GM18873 (cell line): ENCODE measurements around the gene PLEKHA5.

Experiments used
- ATAC-seq: cut with Tn5 transposase; IDR thresholded peaks from one replicate; pipeline ENCODE4 v1.9.1; 2021; ENCODE audit warnings: mild to moderate bottlenecking, moderate library complexity, moderate number of reproducible peaks; ENCODE audit not compliant: unreplicated experiment, low FRiP score

Gene PLEKHA5

DNA sequence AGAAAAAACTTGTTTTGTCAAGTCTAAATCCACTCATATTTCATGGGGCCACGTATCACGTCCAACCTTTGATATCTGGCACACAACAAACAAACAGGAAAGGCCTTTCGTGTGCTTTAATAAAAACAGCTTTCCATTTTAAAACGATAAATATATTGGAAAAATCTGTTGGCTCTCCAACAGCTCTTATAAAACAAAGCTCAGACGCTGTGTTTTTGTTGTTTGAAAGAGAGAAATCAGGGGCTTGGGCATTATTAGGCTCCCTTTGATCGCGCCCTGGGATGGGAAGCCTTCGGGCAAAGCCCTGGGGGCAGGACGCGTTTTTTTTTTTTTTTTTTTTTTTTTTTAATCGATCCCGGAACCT, 429 bp upstream of the PLEKHA5 start:
- ATAC-seq: peak; percentile 10

DNA sequence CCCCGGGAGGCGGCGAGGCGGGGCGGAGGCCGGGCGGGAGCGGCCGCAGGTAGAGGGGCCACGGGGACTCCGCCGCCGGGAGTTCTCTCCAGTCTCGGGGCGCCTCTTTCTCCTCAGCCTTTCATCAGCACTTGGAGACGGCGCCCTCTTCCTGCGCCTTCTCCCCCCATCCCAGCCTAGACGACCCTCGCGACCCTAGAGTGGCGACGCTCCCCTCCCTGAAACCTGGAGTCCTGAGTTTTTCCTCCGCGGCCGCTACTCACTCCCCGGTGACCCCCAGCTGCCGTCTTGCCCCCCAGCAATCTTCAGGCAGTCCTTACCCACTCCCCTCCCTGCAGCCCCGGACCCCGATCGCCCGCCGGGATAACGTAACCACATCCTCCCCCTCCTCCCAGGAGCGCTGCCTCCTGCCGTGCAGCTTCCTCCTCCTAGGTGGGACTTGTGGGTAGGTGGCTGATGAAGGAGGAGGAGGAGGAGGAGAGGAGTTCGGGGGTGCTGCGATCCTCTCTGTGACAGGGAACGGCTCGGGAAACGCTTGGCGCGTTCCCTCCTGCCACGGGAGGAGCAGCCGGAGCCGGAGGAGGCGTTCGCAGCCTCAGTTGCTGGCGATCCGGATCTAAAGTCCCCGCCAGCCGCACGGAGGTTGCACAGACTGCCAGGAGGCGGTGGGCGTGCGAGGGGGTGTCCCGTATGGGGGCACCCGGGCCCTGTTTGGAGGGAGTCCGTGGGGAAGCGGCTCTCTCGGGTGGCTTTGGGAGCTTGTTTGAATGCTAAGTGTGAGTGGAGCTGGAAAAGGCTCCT, 891 bp downstream of the PLEKHA5 start:
- ATAC-seq: peak; percentile 10

DNA sequence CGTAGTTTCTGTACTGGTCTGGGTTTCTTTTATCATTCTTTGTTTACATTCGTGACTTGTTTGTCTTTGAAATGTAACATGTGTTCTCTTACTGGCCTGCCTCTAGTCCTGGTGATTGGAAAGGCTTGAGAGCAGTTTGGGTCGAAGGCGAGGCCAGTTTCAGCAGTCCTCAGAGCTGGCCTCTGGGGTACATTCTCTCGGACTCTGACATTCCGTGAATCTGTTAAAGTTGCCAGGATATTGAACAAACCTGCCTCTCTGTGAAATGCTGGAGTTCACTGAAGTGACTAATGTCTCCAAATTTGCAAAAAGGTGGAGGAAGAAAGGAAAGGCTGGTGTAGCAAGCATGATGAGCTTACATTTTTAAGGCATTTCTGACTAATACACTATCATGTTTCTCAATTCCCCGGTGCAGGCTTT, 1.5 kb downstream of the PLEKHA5 start:
- ATAC-seq: no peak

DNA sequence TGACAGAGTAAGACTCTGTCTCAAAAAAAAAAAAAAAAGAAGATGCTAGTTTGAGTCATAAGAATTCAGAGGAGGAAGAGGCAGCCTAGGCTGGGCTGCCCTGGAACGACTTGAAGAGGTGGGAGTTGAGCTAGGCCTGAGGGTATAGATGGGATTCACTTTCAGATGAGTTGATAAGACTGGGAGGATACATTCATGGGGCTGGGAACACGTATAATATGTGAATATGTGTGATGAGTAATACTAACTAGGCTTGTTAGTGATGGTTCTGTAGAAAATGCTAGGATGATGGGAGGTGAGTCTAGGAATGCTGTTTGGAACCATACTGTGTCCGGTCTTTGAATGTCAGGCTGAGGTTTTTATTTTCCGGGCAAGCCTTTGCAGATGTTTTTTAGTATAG, 9.0 kb downstream of the PLEKHA5 start:
- no peak for ATAC-seq

DNA sequence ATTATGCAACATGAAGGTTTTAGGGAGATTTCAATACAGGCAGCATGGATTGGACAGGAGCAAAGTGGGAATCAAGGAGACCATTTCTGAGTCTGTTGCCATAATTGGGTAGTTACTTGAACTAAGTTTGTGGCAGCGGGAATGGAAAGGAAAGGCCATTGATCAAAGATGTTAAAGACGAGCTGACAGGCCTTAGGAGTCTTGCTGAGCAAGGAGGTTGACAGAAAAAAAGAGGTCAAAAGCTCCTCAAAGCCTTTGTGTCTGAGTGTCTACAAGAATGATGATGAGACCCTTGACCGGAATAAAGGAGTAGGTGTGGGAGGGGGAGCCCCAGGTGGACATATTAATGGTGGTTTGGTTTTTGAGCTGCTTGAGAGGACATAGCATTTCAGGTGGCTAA, 9.4 kb downstream of the PLEKHA5 start:
- no peak for ATAC-seq

DNA sequence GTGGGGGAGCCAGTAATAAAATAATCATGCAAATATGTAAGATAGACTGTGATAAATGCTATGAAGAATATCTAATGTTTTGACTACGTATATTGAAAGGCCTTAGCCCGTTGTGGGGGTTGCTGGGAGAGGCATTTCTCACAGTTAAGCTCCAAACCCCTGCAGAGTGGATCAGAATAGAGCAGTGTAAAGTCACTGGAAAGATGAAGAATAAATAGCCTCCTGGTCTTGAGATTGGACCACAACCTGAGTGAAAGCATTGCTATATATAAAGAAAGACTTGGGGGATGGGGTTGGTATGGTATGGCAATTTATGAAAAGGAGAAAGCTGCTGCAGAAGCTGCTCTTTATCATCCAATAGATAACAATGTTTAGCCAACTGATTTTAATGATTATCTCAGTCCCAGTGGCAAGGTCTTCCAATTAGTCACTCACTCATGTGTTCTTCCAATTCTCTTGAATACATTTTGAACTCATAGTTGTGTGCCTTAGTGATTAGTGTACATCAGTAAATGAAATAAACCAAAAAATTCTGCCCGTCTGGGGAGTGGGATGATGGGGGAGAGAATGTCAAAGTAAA, 10.2 kb downstream of the PLEKHA5 start:
- ATAC-seq: no peak

DNA sequence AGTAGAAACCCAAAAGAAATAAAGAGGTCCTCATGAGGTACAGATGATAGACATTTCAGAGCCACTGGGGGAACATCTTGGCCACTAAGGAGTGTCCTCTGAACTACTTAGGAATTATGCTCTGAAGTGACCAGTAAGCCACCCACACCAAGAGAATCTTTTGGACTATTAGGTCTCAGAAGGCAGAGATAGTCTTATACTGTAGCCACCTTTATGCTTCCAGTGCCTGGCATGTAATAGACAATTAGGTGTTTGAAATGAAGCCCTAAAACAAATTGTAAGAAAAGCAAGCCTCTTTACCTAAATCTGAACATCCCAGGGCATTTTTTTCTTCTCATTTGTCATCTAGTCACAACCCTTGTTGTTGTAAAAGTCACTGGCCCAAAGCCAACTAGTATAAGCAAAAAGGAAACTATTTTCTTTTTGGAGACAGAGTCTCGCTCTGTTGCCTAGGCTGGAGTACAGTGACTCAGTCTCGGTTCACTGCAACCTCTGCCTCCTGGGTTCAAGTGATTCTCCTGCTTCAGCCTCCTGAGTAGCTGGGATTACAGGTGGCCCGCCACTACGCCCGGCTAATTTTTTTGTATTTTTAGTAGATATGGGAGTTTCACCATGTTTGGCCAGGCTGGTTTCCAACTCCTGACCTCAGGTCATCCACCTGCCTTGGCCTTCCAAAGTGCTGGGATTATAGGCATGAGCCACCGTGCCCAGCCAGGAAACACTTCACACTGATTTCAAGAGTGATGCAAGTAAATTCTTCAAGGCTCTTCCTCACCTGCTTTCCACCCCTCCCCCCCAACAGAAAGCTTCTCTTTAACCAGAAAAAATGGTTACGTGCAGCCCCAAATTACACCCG, 11.1 kb downstream of the PLEKHA5 start:
- ATAC-seq: no peak

DNA sequence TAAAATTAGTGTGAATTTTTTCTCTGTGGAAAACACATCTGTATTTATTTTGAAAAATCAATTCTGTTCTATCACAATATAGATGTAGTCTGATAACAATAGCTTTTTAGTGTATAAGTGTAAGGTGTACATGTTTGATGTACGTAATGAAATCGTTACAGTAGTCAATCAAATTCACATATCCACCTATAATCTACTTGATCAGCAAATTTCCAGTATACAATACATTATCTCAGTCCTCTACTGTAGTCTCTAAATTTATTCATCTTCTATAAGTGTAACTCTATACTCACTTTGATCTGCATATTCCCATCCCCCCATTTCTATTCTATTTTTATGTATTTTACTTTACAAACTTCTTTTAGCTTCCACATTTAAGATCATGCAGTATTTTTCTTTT, 13.0 kb downstream of the PLEKHA5 start:
- no peak for ATAC-seq

DNA sequence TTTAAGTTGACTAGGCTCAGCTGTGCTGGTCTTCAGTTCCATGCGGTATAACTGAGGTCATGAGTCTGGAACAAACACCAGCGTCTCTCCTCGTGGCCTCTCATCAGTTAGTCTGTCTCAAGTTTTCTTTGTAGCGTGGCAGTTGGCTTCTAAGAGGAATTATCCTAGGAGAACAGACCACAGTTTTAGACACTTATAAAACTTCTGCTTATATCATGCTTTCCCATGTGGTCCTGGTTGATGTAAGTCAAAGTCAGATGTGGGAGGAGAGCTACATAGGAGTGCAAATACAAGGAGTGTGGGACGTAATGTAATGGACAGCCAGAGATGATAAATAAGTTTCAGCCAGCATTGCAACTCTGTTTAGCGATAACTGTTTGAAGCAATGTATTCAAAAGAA, 14.8 kb downstream of the PLEKHA5 start:
- no peak for ATAC-seq

DNA sequence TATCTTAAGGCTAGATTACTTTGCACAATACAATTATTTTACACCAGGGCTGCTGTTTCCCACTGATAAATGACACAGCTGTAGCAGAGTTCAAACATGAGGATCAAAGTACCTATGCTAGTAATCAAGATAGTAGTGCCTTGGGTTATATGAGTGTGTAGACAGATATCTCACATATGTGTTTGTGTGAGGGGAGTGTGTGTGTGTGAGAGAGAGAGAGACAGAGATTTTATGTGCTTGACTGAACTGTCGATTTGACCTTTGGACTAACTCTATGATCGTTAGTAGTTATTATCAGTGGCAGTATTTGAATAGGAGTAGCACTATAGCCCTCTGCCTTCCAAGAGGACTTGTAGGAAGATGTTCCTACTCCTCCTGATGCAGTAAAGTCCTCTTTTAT, 15.5 kb downstream of the PLEKHA5 start:
- ATAC-seq: no peak

DNA sequence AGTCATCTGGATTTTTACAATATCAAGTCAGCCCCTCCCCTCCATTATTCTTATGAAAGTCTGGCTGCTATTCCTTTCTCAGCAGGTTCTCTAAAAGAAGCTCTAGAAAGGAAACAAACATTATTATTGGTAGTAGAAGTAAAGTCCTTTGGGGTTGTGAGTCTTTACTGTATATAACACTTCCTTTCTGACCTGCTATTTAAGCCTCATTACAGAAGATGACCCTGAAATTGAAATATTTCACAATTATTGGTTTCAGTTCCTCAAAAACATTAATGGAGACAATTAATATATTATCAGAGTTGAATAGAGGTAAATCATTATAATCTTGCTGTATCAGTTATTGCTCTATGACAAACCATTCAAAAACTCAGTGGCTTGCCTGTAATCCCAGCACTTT, 19.3 kb downstream of the PLEKHA5 start:
- ATAC-seq: no peak

DNA sequence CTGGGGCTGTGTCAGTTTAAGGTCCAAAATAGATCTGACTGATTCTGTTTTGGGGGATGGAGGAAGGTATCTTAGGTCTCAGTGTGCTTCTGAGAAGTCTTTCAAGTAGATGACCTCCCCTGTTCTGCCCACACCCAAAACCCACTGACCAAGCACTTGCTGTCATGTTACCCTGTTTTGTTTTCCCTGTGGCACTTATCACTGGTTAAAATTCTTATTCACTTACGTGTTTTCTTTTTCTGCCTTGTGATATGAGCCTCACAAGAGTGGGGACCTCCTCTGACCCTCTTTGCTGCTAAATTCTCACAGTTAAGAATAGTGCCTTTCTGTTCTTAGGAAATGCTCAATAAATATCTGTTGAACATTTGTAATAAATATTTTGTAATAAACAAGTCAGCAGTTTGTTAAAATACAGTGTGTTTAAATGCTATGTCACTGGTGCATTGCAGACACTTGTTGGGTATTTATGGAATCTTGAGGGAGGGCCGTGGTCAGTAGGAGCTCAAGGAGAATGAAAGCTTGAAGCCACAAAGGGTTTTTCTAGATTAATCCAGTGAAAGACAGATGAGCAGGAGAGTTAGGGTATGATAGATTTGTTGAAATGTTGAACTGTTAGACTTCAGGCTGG, 20.9 kb downstream of the PLEKHA5 start:
- no peak for ATAC-seq

DNA sequence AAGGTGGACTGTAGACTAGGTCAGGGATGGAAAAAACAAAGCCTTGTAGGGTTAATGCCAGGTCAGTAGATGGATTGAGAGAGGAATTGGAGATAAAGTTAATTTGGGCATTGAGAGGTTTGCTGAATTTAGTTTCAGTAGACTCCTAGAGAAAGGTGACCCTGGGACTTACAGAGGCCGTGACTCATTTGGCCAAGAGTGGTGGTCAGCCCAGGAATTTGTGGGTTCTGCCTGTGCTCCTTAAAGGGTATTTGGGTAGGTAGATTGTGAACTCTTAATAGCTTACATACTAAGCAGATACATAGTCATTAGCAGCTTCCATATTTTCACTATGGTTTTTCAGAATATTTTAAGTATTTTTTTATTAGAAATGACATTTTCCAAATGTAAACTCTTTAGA, 21.8 kb downstream of the PLEKHA5 start:
- ATAC-seq: no peak

DNA sequence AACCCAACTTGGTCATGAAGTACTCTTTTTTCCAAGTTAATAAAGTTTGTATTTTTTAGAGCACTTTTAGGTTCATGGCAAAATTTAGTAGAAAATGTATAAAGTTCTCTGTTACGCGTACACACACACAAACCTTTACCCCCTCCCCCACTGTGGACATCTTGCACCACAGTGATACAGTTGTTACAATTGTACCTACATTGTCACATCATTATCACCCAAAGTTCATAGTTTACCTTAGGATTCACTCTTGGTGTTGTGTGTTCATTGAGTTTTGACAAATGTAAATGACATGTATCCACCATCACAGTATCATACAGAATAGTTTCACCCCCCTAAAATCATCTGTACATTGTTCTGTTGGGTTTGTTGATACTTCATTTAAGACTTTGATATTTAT, 23.9 kb downstream of the PLEKHA5 start:
- no peak for ATAC-seq

DNA sequence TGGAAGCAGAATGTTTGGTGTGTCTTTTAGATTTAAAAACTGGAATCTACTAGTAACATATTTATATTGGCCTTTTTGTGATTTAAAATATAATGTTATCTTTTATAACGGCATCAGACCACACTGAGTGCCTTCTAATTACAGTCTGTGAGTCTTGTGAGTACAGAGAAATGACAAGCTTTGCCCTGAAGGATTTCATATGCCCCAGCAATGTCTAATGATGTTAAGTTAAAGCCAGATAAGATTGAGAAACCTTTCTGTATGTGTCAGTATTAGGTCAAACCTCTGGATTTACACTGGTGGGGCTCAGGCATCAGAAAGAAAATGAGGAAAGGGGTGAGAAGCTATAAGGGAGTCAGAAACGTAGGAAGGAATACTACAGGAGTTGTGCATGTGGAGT, 25.2 kb downstream of the PLEKHA5 start:
- no peak for ATAC-seq

DNA sequence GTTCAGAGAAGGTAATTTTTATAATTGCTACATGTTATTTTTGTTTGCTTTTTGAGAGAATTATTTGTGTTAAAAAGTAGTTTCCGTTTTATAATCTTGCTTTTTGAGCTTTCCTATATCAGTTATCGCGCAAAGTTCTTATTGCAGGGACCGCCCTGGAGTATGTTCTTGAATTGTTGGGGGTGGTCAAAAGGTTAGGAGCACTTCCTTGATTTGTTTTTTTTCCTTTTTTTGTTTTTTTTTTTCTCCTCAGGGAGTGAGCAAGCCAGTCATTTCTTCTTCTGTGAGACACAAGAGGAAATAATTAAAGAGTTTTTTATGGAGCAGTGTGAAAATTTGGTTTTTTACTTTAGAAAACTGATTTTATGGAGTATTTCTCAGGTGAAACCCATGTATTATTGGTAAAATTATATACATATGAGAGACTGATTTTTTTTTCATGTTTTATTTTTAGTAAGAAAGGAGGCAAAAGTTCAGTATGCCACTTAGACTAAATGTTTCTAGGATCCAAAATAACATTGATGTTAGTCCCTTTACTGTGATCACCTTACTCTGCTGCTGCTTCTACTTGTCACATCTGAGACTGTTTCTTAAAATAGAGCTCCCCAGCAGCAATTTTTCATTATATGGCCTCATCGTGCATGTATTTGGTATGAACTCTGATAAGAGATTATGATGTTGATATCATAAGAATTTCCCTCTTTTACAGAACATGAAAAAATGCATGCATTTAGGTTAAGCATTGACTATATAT, 26.6 kb downstream of the PLEKHA5 start:
- ATAC-seq: no peak

DNA sequence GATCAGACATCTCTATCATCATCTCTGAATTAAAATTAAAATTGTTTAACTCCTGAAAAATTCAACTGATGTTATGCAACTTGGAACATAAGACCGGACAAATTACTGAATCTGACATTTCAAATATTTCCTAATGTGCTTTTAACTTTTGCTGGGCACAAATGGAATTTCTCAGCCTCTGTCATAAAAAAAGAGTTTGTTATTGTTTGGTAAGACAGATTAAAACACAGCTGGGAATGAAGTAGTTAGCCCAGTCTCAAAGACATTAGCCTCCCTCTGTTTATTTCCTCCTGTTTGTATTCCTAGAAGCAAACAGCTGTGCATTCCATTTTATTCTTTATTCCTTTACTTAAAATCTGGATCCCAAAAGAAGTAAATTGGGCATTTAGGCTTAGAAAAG, 29.4 kb downstream of the PLEKHA5 start:
- ATAC-seq: no peak

DNA sequence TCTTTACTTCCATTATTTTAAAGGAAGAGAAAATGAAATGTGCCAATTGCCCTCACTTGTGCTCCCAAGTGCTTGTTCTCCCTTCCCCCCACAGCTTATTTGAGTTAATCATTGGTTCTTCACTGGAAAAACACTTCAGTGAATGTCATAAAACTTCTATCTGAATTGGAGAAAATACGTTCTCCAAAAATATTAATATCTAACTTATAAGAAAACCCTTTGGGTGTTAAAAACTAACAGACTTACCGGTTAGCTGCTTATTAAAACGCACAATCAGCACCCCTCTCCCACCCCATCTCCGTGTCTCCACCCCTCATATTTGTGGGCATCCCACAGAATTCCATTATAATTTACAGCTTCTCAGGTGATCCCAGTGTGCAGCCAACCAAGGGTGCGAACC, 31.7 kb downstream of the PLEKHA5 start:
- no peak for ATAC-seq

DNA sequence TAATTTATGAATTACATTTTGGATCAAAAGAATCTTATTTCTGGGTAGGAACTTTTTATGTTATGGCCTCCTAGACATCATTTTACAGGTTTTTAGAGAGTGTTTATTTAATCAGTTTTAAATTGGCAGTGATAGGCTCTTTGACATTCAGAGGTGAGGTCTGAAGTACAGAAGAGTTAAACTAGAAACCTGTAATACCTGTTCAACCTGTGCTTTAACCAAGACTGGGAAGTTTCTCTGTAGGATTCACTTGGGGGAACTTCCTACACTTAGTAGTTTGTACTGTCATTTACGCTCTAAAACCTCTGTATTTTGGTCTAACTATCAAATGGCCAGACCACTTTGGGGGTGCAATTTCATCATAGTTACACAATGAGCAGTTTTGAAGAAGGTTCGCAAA, 35.9 kb downstream of the PLEKHA5 start:
- ATAC-seq: no peak

DNA sequence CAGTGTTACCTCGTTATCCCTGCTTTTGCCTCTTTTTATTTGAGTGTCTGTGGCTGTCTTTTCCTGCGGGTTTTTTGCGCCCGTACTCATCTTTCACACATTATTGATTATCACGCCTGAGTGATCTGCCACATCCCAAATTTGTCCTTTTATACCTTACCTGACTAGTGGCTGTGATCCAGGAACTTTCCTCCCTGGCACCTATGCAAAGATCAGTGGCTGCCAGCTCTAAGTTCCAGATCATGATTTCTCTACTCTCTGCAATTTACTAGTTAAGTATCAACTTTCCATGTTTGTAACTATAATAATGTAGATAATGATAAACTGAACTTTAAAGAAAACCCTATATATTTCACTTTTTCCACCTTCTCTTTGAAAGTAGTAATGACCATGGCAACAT, 36.9 kb downstream of the PLEKHA5 start:
- no peak for ATAC-seq
